Neural crest cell (in vitro differentiated cells): ENCODE results near the gene IGFALS. TPM values are rescaled to one million over a fixed set of nuclear protein-coding genes. Genes with fewer than 3 reads are reported as not detected.
A peak's percentile ranks its signal among the peaks of the same experiment; 100 is the strongest.

Source experiments
- DNase-seq: peaks from one replicate; pipeline ENCODE4 v3.0.0; 2021; ENCODE audit warnings: low read depth, mixed read lengths, low spot score
- H3K27ac Mint-ChIP-seq: one replicate; pipeline ENCODE4 v1.8.0; 2021; ENCODE audit warnings: mild to moderate bottlenecking, mixed read lengths; ENCODE audit not compliant: unreplicated experiment
- H3K27me3 Mint-ChIP-seq: 2 replicates; pipeline ENCODE4 v1.8.0; 2021; ENCODE audit warnings: low read depth, mild to moderate bottlenecking, mixed read lengths
- H3K36me3 Mint-ChIP-seq: 2 replicates; pipeline ENCODE4 v1.8.0; 2021; ENCODE audit warnings: low read depth, mild to moderate bottlenecking, mixed read lengths
- H3K4me1 Mint-ChIP-seq: 2 replicates; pipeline ENCODE4 v1.8.0; 2021; ENCODE audit warnings: mixed read lengths
- H3K4me3 Mint-ChIP-seq: one replicate; pipeline ENCODE4 v1.8.0; 2021; ENCODE audit warnings: mild to moderate bottlenecking, mixed read lengths
- H3K9me3 Mint-ChIP-seq: 2 replicates; pipeline ENCODE4 v1.8.0; 2021; ENCODE audit warnings: mixed read lengths
- total RNA-seq: library from RNA; stranded (reverse); gene quantifications from 2 replicates; pipeline ENCODE4 v1.2.1, GENCODE V29; 2021
- TF ChIP-seq, protein P1 (sequence below): fragments of 200-600 bp; sonication (generic); conservative IDR thresholded peaks from 2 replicates; pipeline ENCODE4 v1.5.0; 2021; ENCODE audit warnings: antibody characterized with exemption, mild to moderate bottlenecking

IGFALS gene
- total RNA-seq, 1 donor from 2014 or later = 0.14 TPM

DNA sequence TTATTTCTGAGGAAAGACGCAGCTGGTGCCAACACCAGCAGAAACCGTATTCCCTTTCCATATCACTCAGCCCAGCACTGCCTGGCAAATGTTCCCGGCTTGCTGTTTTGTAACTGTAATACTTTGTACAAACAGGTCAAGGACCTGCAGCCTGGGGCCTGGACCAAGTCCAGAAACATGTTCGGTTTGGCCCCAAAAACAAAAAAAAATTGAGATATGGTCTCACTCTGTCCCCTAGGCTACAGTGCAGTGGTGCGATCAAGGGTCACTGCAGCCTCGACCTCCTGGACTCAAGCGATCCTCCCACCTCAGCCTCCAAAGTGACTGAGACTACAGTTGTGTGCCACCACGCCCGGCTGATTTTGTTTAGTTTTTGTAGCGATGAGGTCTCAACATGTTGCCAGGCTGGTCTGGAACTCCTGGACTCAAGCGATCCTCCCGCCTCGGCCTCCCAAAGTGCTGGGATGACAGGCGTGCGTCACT, 31.9 kb upstream of the IGFALS start:
- Mint-ChIP-seq H3K27ac (no peak overlapping the region), H3K9me3 (no peaks in the 10 kb centered on the region), H3K27me3 (no peaks in the 10 kb centered on the region), H3K4me1 (peaks cover 37% of the 10 kb centered on the region), H3K36me3 (peaks cover 3% of the 10 kb centered on the region), H3K4me3 (peak overlapping the region; percentile 80)
- DNase-seq = no peak
- TF ChIP-seq, protein P1, sequence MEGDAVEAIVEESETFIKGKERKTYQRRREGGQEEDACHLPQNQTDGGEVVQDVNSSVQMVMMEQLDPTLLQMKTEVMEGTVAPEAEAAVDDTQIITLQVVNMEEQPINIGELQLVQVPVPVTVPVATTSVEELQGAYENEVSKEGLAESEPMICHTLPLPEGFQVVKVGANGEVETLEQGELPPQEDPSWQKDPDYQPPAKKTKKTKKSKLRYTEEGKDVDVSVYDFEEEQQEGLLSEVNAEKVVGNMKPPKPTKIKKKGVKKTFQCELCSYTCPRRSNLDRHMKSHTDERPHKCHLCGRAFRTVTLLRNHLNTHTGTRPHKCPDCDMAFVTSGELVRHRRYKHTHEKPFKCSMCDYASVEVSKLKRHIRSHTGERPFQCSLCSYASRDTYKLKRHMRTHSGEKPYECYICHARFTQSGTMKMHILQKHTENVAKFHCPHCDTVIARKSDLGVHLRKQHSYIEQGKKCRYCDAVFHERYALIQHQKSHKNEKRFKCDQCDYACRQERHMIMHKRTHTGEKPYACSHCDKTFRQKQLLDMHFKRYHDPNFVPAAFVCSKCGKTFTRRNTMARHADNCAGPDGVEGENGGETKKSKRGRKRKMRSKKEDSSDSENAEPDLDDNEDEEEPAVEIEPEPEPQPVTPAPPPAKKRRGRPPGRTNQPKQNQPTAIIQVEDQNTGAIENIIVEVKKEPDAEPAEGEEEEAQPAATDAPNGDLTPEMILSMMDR = no peak

DNA sequence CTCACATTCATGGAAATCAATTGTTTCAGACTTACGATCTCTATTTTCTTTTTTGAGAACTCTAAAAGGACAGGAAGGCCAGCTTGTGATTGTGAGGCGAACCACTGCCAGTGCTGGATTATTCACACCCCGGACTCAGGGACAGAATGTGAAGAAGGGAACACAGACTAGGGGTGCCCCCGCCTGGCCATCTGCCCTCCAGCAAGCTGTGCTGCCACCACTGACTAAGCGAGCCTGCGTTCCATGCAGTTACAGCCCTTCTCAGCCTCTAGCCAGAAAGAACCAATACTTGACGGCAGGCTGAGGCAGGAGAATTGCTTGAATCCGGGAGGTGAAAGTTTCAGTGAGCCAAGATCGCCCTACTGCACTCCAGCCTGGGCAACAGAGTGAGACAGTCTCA, 30.3 kb upstream of the IGFALS start:
- Mint-ChIP-seq H3K9me3 (no peaks in the 10 kb centered on the region), H3K4me3 (peak overlapping the region; percentile 85), H3K4me1 (peaks cover 32% of the 10 kb centered on the region), H3K27ac (no peak overlapping the region), H3K27me3 (no peaks in the 10 kb centered on the region), H3K36me3 (no peaks in the 10 kb centered on the region)
- TF ChIP-seq, protein P1 = no peak
- DNase-seq = no peak

DNA sequence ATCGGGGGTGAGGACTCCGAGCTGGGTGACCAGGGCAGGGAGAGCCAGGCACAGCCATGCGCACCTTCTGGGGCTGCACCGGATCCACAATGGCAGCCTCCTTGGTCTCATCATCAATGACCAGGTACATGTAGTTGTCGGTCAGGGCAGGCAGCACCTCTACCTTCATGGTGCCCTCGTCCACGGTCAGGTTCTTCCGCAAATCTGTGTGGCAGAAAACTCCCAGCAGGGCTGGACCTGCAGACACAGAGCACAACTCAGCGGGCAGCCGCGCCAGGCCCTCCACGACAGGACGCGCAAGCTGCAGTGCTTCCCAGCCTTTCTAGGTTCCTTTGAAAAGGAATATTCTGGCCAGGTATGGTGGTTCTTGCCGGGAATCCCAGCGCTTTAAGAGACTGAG, 29.3 kb upstream of the IGFALS start:
- no peaks in the 10 kb centered on the region for H3K36me3 Mint-ChIP-seq
- no peak for DNase-seq
- no peaks in the 10 kb centered on the region for H3K27me3 Mint-ChIP-seq
- H3K27ac Mint-ChIP-seq = no peak overlapping the region
- H3K4me3 Mint-ChIP-seq = no peak overlapping the region
- TF ChIP-seq, protein P1 = no peak
- H3K9me3 Mint-ChIP-seq = no peaks in the 10 kb centered on the region
- peaks cover 23% of the 10 kb centered on the region for H3K4me1 Mint-ChIP-seq

DNA sequence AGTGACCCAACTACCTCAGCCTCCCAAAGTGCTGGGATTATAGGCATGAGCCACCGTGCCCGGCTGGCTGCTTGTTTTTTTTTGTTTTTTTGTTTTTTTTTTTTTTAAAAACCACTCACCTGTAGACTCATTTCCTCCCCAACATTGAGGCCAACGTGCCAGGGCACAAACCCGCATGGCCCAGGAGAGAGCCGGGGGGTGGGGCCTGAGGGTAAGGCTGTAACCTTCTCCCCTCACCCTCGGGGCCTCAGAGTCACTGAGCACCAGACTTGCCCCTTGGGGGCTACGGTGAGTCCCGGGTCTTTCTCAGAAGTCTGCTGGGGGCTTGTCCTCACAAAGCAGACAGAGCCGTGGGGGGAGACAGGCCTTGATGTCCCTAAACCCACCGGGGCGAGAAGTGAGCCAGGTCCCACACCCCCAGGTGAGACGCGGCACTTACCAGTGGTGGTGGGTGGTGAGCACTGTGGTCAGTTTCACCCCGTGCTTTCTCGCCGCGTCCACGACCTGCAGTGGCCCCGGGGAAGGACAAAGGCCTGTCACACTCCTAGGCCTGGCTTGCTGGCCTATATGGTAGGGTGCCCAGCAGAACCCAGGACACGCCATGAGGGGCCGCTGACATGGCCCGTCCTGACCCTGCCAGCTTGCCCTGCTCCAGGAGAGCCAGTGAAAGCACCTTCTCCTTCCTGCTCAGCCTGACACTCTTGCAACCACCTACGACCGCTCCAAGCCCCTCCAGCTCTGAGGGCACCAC, 28.5 kb upstream of the IGFALS start:
- peaks cover 15% of the 10 kb centered on the region for H3K4me1 Mint-ChIP-seq
- TF ChIP-seq, protein P1 = no peak
- H3K4me3 Mint-ChIP-seq = no peak overlapping the region
- H3K9me3 Mint-ChIP-seq = no peaks in the 10 kb centered on the region
- no peaks in the 10 kb centered on the region for H3K36me3 Mint-ChIP-seq
- no peak for DNase-seq
- H3K27ac Mint-ChIP-seq = no peak overlapping the region
- no peaks in the 10 kb centered on the region for H3K27me3 Mint-ChIP-seq

DNA sequence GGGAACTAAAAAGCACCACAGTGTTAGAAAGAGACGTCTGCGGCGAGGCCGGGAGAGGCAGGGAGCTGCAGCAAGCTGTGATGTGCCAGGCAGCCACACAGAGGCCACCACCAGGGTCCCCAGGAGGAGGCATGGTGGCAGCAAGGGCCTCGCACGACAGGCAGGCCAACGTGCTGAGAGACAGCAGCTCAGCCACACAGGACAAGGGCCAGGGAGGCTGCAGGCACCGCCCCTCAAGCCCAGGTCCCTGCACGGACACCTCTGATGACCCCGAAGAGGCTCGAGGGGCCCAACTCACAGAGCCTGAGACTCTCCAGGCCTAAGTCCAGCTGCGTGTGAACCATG, 27.4 kb upstream of the IGFALS start:
- H3K9me3 Mint-ChIP-seq = no peaks in the 10 kb centered on the region
- TF ChIP-seq, protein P1 = no peak

More for the DNA sequence above, 27.4 kb upstream of the IGFALS start:
- no peaks in the 10 kb centered on the region for H3K27me3 Mint-ChIP-seq
- no peaks in the 10 kb centered on the region for H3K36me3 Mint-ChIP-seq
- no peak overlapping the region for H3K27ac Mint-ChIP-seq
- peaks cover 13% of the 10 kb centered on the region for H3K4me1 Mint-ChIP-seq
- DNase-seq = no peak
- H3K4me3 Mint-ChIP-seq = no peak overlapping the region
